Measurements from ENCODE around the gene SLC5A11. TPM values are rescaled to one million over a fixed set of nuclear protein-coding genes. Genes with fewer than 3 reads are reported as not detected.

Gene SLC5A11
- total RNA-seq, 1 donor from 2014 or later = 0.27 TPM

DNA sequence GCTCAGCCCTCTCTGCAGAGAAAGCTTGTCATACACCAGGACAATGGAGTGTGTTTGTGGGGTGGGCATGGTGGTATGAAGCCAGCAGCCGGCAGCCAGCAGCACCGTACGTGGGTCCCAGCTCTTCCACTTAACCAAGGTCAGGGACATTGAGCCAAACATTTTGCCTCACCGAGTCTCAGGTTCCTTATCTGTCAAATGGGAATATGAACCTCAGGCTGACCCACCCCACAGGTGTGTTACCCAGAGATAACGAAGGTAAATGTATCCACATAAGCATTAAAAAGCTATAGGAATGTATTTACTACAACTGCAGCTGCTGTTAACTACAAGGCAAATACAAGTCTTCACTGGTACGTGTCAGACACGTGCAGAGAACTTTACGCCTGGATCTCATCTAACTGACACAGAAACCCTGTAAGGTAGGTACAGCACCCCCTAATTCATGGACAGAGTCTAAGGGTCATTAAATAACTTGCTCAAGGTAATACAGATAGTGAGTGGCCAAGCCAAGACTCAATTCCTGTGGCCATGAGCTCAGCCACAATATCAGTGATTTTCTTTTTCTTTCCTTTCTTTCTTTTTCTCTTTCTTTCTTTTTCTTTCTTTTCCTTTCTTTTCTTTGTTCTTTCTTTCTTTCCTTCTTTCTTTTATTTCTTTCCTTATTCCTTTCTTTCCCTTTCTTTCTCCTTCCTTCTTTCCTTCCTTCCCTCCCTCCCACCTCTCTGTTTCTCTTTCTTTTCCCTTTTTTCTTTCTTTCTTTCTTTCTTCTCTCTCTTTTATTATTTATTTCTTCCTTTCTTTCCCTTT, 990 bp downstream of the SLC5A11 start:
- H3K27me3 ChIP-seq (ENCODE audit: low read depth) = no peaks in the 10 kb centered on the region
- no peak for ATAC-seq
- H3K27ac ChIP-seq = no peak overlapping the region
- no peak overlapping the region for H3K4me3 ChIP-seq
- no peaks in the 10 kb centered on the region for H3K4me1 ChIP-seq
- no peak for DNase-seq
- no peaks in the 10 kb centered on the region for H3K36me3 ChIP-seq
- TF ChIP-seq, protein P1, sequence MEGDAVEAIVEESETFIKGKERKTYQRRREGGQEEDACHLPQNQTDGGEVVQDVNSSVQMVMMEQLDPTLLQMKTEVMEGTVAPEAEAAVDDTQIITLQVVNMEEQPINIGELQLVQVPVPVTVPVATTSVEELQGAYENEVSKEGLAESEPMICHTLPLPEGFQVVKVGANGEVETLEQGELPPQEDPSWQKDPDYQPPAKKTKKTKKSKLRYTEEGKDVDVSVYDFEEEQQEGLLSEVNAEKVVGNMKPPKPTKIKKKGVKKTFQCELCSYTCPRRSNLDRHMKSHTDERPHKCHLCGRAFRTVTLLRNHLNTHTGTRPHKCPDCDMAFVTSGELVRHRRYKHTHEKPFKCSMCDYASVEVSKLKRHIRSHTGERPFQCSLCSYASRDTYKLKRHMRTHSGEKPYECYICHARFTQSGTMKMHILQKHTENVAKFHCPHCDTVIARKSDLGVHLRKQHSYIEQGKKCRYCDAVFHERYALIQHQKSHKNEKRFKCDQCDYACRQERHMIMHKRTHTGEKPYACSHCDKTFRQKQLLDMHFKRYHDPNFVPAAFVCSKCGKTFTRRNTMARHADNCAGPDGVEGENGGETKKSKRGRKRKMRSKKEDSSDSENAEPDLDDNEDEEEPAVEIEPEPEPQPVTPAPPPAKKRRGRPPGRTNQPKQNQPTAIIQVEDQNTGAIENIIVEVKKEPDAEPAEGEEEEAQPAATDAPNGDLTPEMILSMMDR (IDR thresholded peaks at IDR 0.05) = no peak
- intact Hi-C loops (cut with DNase I) = no loop called here
- H3K9me3 ChIP-seq = no peaks in the 10 kb centered on the region

DNA sequence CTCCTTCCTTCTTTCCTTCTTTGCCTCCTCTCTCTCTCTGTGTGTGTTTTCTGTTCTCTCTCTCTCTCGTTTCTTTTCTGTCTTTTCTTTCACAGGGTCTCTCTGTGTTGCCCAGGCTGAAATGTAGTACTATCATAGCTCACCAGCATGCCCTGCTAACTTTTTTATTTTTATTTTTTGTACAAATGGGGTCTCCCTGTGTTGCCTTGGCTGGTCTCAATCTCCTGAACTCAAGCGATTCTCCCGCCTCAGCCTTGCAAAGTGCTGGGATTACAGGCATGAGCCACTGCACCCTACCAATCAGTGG, 1.5 kb downstream of the SLC5A11 start:
- H3K36me3 ChIP-seq = no peaks in the 10 kb centered on the region
- no peak overlapping the region for H3K27ac ChIP-seq
- no peak overlapping the region for H3K4me3 ChIP-seq
- intact Hi-C loops (cut with DNase I) = no loop called here
- no peaks in the 10 kb centered on the region for H3K9me3 ChIP-seq
- DNase-seq (no peak), ATAC-seq (no peak)
- TF ChIP-seq, protein P1 (IDR thresholded peaks at IDR 0.05) = no peak
- H3K27me3 ChIP-seq (ENCODE audit: low read depth) = no peaks in the 10 kb centered on the region
- H3K4me1 ChIP-seq = no peaks in the 10 kb centered on the region

DNA sequence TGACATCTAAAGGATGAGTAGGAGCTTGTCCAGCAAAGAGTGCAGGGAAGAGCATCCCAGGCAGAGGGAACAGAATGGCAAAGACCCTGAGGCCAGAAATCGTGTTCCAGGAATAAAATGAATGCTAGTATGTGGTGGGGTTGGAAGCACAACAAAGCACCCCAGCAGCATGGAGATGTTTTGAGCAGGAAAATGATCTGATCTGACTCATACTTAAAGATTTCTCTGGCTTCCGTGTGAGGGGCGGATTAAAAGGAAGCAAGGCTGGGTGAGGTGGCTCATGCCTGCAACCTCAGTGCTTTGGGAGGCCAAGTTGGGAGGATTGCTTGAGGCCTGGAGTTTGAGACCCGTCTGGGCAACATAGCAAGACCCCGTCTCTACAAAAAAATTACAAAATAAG, 2.3 kb downstream of the SLC5A11 start:
- ATAC-seq = no peak
- Histone ChIP-seq H3K27ac (no peak overlapping the region), H3K4me3 (no peak overlapping the region), H3K9me3 (no peaks in the 10 kb centered on the region), H3K36me3 (no peaks in the 10 kb centered on the region), H3K27me3 (ENCODE audit: low read depth) (no peaks in the 10 kb centered on the region), H3K4me1 (no peaks in the 10 kb centered on the region)
- intact Hi-C loops (cut with DNase I) = no loop called here
- DNase-seq = no peak
- TF ChIP-seq, protein P1 (IDR thresholded peaks at IDR 0.05) = no peak

DNA sequence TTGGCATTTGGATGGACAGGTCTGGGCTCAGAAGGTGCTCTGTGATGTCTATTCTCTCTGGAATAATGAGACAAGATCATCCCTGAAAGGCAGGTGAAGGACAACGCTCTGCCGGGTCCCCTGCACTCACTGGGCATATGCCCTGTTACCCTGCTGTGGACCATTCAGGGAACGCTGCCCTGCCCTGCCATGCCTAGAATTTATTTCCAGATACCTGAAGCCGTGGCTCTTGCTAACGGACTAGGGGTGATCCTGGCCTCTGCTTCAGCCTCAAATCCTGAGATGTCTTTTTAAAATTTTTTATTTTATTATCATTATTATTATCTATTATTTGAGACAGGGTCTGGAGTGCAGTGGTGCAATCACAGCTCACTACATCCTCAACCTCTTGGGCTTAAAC, 3.9 kb downstream of the SLC5A11 start:
- no peak for DNase-seq
- intact Hi-C loops (cut with DNase I) = no loop called here

DNA sequence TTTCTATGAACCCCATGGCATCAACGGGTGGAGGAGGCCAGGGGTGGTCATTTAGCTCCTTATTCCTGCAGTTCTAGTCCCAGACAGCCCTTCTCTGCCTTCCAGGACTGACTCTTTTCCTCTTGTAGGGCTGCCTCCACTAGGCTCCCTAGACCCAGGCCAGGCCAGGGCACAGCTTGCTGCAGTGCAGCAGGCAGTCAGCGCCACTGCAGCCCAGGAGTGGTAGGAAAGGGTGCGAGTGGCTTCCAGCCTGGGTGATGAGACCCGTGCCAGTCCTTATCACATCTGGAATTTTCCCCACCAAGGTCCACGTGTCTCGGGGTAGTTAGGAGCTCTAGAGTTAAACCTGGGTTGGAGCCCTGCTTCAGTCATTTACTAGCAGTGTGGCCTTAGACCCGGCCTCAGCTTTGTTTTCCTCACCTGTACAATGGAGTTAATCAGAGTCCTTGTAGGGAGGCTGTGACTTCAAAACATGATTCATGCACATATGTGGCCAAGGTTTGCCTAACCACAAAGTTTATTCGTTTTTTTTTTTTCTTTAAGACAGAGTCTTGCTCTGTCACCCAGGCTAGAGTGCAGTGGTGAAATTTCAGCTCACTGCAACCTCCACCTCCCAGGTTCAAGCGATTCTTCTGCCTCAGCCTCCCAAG, 4.7 kb downstream of the SLC5A11 start:
- DNase-seq (no peak), ATAC-seq (no peak)
- H3K36me3 ChIP-seq = no peaks in the 10 kb centered on the region
- H3K4me1 ChIP-seq = peaks cover 6% of the 10 kb centered on the region
- intact Hi-C loops (cut with DNase I) = no loop called here
- H3K27ac ChIP-seq = no peak overlapping the region
- no peaks in the 10 kb centered on the region for H3K9me3 ChIP-seq
- H3K4me3 ChIP-seq = no peak overlapping the region
- TF ChIP-seq, protein P1 (IDR thresholded peaks at IDR 0.05) = no peak
- H3K27me3 ChIP-seq (ENCODE audit: low read depth) = no peaks in the 10 kb centered on the region

More for the DNA sequence above, 3.9 kb downstream of the SLC5A11 start:
- TF ChIP-seq, protein P1 (IDR thresholded peaks at IDR 0.05) = no peak
- Histone ChIP-seq H3K4me1 (peaks cover 6% of the 10 kb centered on the region), H3K27ac (no peak overlapping the region), H3K9me3 (no peaks in the 10 kb centered on the region), H3K4me3 (no peak overlapping the region), H3K36me3 (no peaks in the 10 kb centered on the region), H3K27me3 (ENCODE audit: low read depth) (no peaks in the 10 kb centered on the region)
- ATAC-seq = no peak

Data from lower lobe of right lung (tissue), 2 donors.